ENCODE results near the gene SFXN5. TPM values are rescaled to one million over a fixed set of nuclear protein-coding genes. Genes with fewer than 3 reads are reported as not detected.
A peak's percentile ranks its signal among the peaks of the same experiment; 100 is the strongest.

SFXN5 gene
- total RNA-seq, 1 donor from 2014 or later = 9.3 TPM

DNA sequence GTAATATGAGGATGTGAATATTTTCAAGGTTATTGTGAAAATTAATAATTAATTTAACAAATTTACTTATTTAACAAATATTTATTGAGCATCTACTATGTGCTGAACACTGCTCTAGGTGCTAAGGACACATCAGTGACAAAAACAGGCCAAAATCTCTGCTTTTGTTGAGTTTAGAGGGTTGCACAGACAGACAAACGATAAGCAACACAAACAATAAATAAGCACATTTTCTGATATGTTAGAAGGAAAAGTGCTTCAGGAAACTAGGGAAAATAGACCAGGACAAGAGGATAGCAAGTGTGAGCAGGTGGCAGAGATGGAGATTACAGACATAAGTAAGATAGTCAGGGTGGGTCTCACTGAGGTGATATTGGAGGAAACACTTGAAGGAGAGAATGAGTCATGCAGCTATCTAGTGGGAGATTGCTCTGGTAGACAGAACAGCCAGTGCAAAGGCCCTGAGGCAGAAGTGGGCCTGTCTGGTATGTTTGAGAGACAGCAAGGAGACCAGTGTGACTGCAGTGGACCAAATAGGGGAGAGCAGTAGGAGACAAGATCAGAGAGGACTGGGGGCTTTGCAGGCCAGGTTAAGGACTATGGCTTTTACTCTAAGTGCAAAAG is 38.3 kb downstream of the SFXN5 start:
- no peaks in the 10 kb centered on the region for H3K36me3 ChIP-seq
- intact Hi-C loops (cut with DNase I) = loop anchor here (5.0 kb wide), 1 partner anchor 41 kb away; no protein-coding TSS in a partner anchor
- H3K27me3 ChIP-seq = no peaks in the 10 kb centered on the region
- H3K9me3 ChIP-seq = no peaks in the 10 kb centered on the region
- H3K4me3 ChIP-seq = no peak overlapping the region
- H3K4me1 ChIP-seq = peaks cover 0 to 2% of the 10 kb centered on the region in 2 donors
- no peak for DNase-seq (ENCODE audit: low spot score in 2 of 2)
- H3K27ac ChIP-seq = no peak overlapping the region
- TF ChIP-seq, protein P1, sequence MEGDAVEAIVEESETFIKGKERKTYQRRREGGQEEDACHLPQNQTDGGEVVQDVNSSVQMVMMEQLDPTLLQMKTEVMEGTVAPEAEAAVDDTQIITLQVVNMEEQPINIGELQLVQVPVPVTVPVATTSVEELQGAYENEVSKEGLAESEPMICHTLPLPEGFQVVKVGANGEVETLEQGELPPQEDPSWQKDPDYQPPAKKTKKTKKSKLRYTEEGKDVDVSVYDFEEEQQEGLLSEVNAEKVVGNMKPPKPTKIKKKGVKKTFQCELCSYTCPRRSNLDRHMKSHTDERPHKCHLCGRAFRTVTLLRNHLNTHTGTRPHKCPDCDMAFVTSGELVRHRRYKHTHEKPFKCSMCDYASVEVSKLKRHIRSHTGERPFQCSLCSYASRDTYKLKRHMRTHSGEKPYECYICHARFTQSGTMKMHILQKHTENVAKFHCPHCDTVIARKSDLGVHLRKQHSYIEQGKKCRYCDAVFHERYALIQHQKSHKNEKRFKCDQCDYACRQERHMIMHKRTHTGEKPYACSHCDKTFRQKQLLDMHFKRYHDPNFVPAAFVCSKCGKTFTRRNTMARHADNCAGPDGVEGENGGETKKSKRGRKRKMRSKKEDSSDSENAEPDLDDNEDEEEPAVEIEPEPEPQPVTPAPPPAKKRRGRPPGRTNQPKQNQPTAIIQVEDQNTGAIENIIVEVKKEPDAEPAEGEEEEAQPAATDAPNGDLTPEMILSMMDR (IDR thresholded peaks at IDR 0.05) = no peak

DNA sequence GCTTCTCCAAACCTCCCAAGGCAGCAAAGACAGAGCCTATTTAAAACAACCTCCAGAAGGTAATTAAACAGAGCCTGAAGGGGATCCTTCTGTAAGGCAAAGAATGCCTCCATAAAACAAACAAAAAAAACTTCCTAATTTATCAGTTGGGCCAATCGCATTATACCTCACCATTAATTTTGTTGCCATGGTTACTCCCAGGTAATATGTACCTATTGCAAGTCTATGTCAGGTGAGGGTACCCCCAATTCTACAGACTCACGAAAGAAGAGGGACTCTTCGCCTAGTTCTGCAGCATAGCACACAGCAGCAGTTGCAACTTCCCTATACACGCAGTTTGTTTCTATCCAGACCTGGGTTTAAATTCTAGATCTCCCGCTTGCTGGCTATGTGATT is 38.8 kb downstream of the SFXN5 start:
- H3K4me3 ChIP-seq = no peak overlapping the region

GRCh38 chr2:73031725-73032701 is 39.5 kb downstream of the SFXN5 start:
- TF ChIP-seq, protein P1 (IDR thresholded peaks at IDR 0.05) = no peak
- no peak overlapping the region for H3K27ac ChIP-seq
- no peak overlapping the region for H3K4me3 ChIP-seq
- no peaks in the 10 kb centered on the region for H3K9me3 ChIP-seq
- intact Hi-C loops (cut with DNase I) = loop anchor here (5.0 kb wide), 1 partner anchor 40 kb away; no protein-coding TSS in a partner anchor
- H3K27me3 ChIP-seq = no peaks in the 10 kb centered on the region
- H3K36me3 ChIP-seq = no peaks in the 10 kb centered on the region
- no peak for DNase-seq (ENCODE audit: low spot score in 2 of 2)
- peaks cover 0 to 2% of the 10 kb centered on the region in 2 donors for H3K4me1 ChIP-seq

More for the DNA sequence above, 38.8 kb downstream of the SFXN5 start:
- Histone ChIP-seq H3K27me3 (no peaks in the 10 kb centered on the region), H3K27ac (no peak overlapping the region), H3K9me3 (no peaks in the 10 kb centered on the region), H3K36me3 (no peaks in the 10 kb centered on the region), H3K4me1 (peaks cover 0 to 2% of the 10 kb centered on the region in 2 donors)
- TF ChIP-seq, protein P1 (IDR thresholded peaks at IDR 0.05) = no peak
- DNase-seq (ENCODE audit: low spot score in 2 of 2) = no peak
- intact Hi-C loops (cut with DNase I) = loop anchor here (5.0 kb wide), 1 partner anchor 40 kb away; no protein-coding TSS in a partner anchor

- no peak overlapping the region for H3K27ac ChIP-seq
These were observed 40.3 kb downstream of the SFXN5 start for GRCh38 chr2:73031095-73031678.

DNA sequence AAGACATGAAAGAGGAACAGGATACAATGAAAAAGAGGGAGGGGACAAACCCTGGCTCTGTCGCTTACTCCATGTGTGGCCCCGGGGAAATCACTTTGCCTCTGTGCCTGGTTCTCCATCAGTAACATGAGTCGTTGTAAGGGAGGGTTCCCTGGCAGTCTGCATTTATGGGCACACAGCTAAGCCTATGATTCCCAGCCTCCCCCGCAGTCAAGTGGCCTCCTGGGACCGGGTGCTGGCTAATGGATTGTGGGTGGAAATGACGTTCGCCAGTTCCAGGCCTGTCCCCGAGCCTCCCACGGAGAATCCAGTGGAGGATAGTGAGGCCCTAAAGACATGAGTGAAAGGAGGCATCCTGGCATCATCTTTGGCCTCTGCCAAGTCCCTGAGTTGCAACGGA is 42.7 kb downstream of the SFXN5 start:
- Histone ChIP-seq H3K4me3 (no peak overlapping the region), H3K27ac (no peak overlapping the region), H3K9me3 (no peaks in the 10 kb centered on the region), H3K36me3 (no peaks in the 10 kb centered on the region), H3K27me3 (no peaks in the 10 kb centered on the region), H3K4me1 (peaks cover 0 to 2% of the 10 kb centered on the region in 2 donors)
- DNase-seq (ENCODE audit: low spot score in 2 of 2) = peak in 1 of 2 donors; percentile 77
- TF ChIP-seq, protein P1 (IDR thresholded peaks at IDR 0.05) = no peak
- intact Hi-C loops (cut with DNase I) = no loop called here

More at GRCh38 chr2:73031095-73031678, 40.3 kb downstream of the SFXN5 start:
- Histone ChIP-seq H3K4me1 (peaks cover 0 to 2% of the 10 kb centered on the region in 2 donors), H3K36me3 (no peaks in the 10 kb centered on the region), H3K9me3 (no peaks in the 10 kb centered on the region), H3K27me3 (no peaks in the 10 kb centered on the region), H3K4me3 (no peak overlapping the region)
- DNase-seq (ENCODE audit: low spot score in 2 of 2) = no peak
- TF ChIP-seq, protein P1 (IDR thresholded peaks at IDR 0.05) = no peak
- intact Hi-C loops (cut with DNase I) = loop anchor here (5.0 kb wide), 1 partner anchor 39 kb away; no protein-coding TSS in a partner anchor
